ENCODE data around the gene ISY1.

Gene ISY1

DNA sequence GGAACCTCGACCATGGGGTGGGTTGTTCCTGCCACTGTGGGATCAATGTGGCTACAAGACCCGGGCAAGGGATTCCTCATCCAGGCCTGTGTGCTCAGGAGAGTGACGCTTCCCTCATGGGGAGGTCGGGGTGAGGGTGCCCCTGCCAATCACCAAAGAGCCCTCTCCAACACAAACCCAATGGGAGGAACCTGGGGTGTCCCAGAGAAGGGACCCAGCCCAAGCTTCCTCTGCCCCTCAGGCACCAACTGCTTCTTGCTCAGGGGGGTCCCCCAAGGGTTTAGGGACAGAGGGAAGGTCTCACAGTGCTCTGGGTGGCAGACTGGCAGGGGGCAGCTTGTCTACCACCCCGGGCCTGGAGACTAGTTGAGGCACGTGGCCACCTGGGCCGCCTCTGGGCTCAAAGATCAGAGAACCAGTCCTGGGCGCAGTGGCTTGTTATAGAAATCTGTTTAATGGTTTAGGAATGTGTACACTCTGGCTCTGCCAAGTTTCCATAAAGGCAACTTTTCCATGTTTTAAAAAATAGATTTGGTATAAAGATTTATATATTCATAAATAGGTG lies 73.6 kb downstream of the ISY1 start:
- DNase-seq, result no peak

GRCh38 chr3:129085818-129086217 lies 75.0 kb downstream of the ISY1 start:
- no peak for DNase-seq

GRCh38 chr3:129085165-129085715 lies 75.6 kb downstream of the ISY1 start:
- DNase-seq, result no peak

DNA sequence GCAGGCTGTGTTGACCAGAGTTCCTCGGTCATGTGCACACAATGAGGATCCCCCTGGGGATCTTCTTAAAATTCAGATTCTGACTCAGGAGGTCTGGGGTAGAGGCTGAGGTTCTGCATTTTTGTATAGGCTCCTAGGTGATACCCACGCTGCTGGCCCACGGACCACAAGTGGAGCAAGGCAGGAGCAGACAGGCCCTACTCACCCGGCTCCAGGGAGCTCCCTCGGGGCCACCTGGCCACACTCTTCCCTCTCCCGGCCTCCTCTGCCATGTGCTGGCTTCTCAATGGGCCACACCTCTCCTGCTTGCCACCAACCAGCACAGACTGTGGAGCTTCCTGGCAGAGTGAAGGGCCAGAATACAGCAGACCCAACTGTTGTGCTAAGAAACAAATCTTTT lies 76.4 kb downstream of the ISY1 start:
- DNase-seq, result no peak

DNA sequence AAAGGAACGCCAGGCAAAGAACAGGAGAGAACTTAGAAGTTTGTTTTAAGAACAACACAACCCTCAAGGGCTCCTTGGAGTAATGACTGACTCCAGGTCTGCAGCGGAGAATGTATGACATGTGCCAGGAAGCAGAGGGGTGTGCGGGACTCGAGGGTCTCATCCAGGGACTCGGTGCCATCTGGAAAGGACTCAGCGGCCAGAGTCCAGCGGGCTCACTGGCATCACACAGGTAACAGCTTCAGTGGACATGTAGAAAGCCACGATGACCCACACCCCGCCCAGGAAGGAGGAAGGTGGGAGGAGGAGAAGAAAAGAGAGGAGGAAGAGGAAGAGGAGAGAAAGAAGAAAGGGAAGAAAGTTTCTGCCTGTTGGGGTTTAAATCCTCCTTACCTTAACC lies 78.8 kb downstream of the ISY1 start:
- no peak for DNase-seq

- no peak for DNase-seq
Observed at GRCh38 chr3:129081503-129081902, 79.4 kb downstream of the ISY1 start.

DNA sequence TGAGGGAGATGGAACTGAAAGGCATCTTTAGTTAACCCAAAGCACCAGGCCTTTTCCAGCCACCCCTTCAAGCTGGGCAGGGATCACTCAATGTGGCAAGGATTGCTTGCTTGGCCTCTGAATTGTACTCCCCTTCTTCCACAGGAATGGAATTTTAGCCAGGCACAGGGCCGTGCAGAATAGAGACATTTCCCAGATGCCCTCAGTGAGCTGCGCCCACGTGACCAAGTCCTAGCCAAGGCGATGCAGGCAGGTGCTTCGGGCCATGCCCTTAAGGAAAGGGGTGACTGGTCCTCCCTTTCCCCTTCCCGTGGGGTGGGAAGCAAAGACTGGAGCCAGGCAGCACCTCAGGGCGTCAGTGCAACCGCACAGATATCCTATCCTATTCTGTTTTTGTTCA lies 82.4 kb downstream of the ISY1 start:
- no peak for DNase-seq
